GM13976 (cell line): ENCODE measurements around the gene IQGAP2.

Experiments
- DNase-seq: peaks from one replicate; pipeline ENCODE4 v3.0.0; 2012; ENCODE audit warnings: low spot score
- CTCF ChIP-seq: IDR thresholded peaks from 2 replicates; pipeline ENCODE4 v1.5.1; 2012; ENCODE audit warnings: borderline replicate concordance, mild to moderate bottlenecking; ENCODE audit not compliant: insufficient read depth; ENCODE audit errors: extremely low read depth, missing control alignments, control extremely low read depth
- in situ Hi-C: fragments of 300-500 bp; cut with MboI; formaldehyde crosslinking; loops from one replicate; pipeline ENCODE4 v1.12.0; 2022; ENCODE audit warnings: low sequenced_read_pairs, mixed read lengths, inconsistent platforms; ENCODE audit not compliant: unreplicated experiment

The IQGAP2 gene

GRCh38 chr5:76684756-76685519 is 281.9 kb downstream of the IQGAP2 start:
- no peak for TF ChIP-seq CTCF
- in situ Hi-C loops: no loop called here
- no peak for DNase-seq

- TF ChIP-seq CTCF: no peak
- no peak for DNase-seq
- in situ Hi-C loops: no loop called here
Measured at GRCh38 chr5:76685704-76686103, 282.6 kb downstream of the IQGAP2 start.

- in situ Hi-C loops: no loop called here
- no peak for DNase-seq
- no peak for TF ChIP-seq CTCF
Measured at GRCh38 chr5:76688212-76688611, 285.1 kb downstream of the IQGAP2 start.

- DNase-seq: no peak
- TF ChIP-seq CTCF: no peak
Measured at GRCh38 chr5:76688836-76689235, 285.8 kb downstream of the IQGAP2 start.

GRCh38 chr5:76689321-76690036 is 286.4 kb downstream of the IQGAP2 start:
- no peak for DNase-seq
- no peak for TF ChIP-seq CTCF
- in situ Hi-C loops: no loop called here

More at GRCh38 chr5:76688836-76689235, 285.8 kb downstream of the IQGAP2 start:
- in situ Hi-C loops: no loop called here

- in situ Hi-C loops: no loop called here
- no peak for DNase-seq
- no peak for TF ChIP-seq CTCF
Measured at GRCh38 chr5:76690037-76690679, 287.1 kb downstream of the IQGAP2 start.
